ENCODE results near the gene UBE2M. TPM values are rescaled to one million over a fixed set of nuclear protein-coding genes. Genes with fewer than 3 reads are reported as not detected.
"Not testable (repeated sequence)": the region's sequence is repeated elsewhere in the genome, so short reads cannot be mapped to it uniquely, and the experiment has no call there.

Gene UBE2M
- total RNA-seq, 1 donor from 2014 or later, result 57.4 TPM

DNA sequence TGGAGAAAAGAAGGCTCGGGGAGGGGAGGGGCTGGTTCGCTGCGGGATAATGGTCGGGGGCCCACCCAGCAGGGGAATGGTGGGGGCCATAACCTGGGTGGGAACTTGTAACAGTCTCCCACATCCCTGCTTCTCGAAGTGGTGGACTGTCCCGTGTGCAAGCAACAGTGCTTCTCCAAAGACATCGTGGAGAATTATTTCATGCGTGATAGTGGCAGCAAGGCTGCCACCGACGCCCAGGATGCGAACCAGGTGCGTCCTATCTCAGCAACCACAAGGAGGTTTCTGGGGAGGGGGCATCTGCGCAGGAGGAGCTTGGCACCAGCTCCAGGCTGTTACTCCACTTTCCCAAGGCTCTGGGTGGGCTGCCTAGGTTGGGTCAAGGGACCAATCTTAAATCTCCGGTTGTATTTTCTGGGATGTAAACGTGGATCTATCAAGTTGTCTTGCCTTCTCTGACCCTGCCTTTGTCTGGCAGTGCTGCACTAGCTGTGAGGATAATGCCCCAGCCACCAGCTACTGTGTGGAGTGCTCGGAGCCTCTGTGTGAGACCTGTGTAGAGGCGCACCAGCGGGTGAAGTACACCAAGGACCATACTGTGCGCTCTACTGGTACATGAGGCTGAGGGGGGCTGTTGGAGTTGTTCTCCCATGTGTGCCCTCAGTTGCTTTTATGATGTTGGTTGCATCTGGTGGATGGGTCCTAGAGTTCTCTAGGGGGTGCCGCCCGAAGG lies 13.0 kb downstream of the UBE2M start:
- intact Hi-C loops (cut with DNase I), result no loop called here

GRCh38 chr19:58544591-58545285 lies 13.7 kb downstream of the UBE2M start:
- no peak for ATAC-seq
- intact Hi-C loops (cut with DNase I), result no loop called here

More for the DNA sequence above, 13.0 kb downstream of the UBE2M start:
- DNase-seq (ENCODE audit: low spot score) (no peak), ATAC-seq (no peak)

GRCh38 chr19:58543826-58544590 lies 14.4 kb downstream of the UBE2M start, which contains the start of gene TRIM28:
TSS of gene TRIM28 (plus strand) at chr19:58544064. CDS start at chr19:58544758, 694 bp downstream.
- ATAC-seq, result peak; percentile 99
- intact Hi-C loops (cut with DNase I), result no loop called here
- DNase-seq (ENCODE audit: low spot score), result peak; percentile 99

More at GRCh38 chr19:58544591-58545285, 13.7 kb downstream of the UBE2M start:
- no peak for DNase-seq (ENCODE audit: low spot score)

- DNase-seq (ENCODE audit: low spot score); intact Hi-C loops (cut with DNase I); ATAC-seq: not testable (repeated sequence)
Measured at GRCh38 chr19:58542641-58543372, 15.6 kb downstream of the UBE2M start.

GRCh38 chr19:58539169-58539559 lies 19.2 kb downstream of the UBE2M start:
- DNase-seq (ENCODE audit: low spot score); ATAC-seq; intact Hi-C loops (cut with DNase I): not testable (repeated sequence)

- no peak for DNase-seq (ENCODE audit: low spot score)
- intact Hi-C loops (cut with DNase I), result no loop called here
- peak; percentile 46 for ATAC-seq
Measured at GRCh38 chr19:58538257-58539168, 19.9 kb downstream of the UBE2M start.

- DNase-seq (ENCODE audit: low spot score) (no peak), ATAC-seq (no peak)
- intact Hi-C loops (cut with DNase I), result no loop called here
Measured at GRCh38 chr19:58536852-58537798, 21.3 kb downstream of the UBE2M start.

DNA sequence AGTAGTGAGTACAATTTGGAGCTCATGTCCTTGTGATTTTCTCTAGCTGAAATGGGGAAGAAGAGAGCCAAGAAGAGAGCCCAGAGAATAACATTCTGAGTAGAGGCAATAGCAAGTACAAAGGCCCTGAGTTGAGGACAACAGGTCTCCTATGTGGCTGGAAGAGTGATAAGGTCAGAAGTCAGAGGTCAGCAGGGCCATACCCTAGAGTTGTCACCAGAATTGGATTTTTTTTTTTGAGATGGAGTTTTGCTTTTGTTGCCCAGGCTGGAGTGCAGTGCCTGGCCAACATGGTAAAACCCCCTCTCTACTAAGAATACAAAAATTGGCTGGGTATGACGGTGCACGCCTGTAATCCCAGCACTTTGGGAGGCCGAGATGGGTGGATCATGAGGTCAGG lies 22.6 kb downstream of the UBE2M start:
- no peak for DNase-seq (ENCODE audit: low spot score)
- intact Hi-C loops (cut with DNase I), result no loop called here
- no peak for ATAC-seq

DNA sequence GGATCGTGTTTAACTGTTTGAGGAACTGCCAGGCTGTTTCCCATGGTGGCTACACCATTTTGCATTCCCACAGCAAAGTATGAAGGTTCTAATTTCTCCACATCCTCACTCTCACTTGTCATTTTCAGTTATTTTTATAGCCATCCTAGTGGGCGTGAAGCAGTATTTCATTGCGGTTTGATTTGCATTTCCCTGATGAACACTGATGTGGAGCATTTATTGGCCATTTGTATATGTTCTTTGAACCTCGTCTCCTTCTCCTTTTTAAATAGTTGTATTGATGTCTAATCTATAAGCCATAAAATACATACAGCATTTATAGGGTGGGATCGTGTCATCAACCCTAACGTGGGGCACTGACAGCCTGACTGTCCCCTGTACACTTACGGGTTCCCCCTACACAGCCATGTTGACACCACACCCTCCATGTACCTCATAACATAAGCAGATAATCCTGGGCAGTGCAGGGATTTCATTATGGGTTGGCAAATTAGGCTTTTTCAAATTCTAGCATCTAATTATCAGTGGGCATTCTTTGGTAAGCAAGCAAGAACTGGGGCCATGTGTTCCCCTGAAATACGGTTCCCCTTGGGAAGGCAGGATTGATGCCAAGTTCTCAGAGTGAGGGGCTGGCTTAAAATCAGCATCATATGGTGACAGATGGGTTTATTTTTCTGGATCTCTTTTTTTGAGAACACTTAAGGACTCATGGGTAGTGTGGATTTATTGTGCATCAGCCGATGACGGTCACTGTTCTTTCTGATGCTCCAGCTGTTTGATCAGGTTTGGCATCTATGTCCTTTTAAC lies 27.2 kb downstream of the UBE2M start:
- ATAC-seq, result no peak
- no peak for DNase-seq (ENCODE audit: low spot score)
- intact Hi-C loops (cut with DNase I), result no loop called here

- intact Hi-C loops (cut with DNase I), result no loop called here
Measured at GRCh38 chr19:58529405-58529804, 29.0 kb downstream of the UBE2M start.

GRCh38 chr19:58522709-58523108 lies 35.7 kb downstream of the UBE2M start:
- intact Hi-C loops (cut with DNase I), result no loop called here
- ATAC-seq, result no peak
- DNase-seq (ENCODE audit: low spot score), result no peak

More at GRCh38 chr19:58529405-58529804, 29.0 kb downstream of the UBE2M start:
- no peak for ATAC-seq
- no peak for DNase-seq (ENCODE audit: low spot score)

GRCh38 chr19:58521651-58522050 lies 36.8 kb downstream of the UBE2M start:
- DNase-seq (ENCODE audit: low spot score), result no peak
- no peak for ATAC-seq
- intact Hi-C loops (cut with DNase I), result no loop called here

DNA sequence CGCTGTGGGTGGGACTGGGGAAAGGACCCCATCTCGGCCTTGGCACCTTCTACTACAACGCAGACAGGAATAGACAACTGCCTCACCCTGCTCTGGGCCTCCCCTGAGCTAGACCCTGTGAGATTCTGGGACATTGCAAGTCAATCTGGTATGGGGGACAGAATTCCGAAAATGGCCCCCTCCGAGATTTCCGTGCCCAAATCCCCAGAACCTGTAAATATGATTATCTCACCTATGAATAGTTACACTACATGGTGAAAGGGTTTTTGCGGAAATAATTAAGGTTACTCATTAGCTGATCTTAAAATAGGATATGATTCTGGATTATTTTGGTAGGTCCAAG lies 38.2 kb downstream of the UBE2M start:
- DNase-seq (ENCODE audit: low spot score), result no peak
- ATAC-seq, result no peak
- intact Hi-C loops (cut with DNase I), result no loop called here

- intact Hi-C loops (cut with DNase I), result no loop called here
- DNase-seq (ENCODE audit: low spot score), result peak; percentile 94
- ATAC-seq, result peak; percentile 94
Measured at GRCh38 chr19:58519355-58520256, 38.8 kb downstream of the UBE2M start, which contains the start of gene ZBTB45. TSS of gene ZBTB45 (minus strand) at chr19:58519810. CDS start at chr19:58517673, 2,137 bp downstream.

- peak; percentile 60 for ATAC-seq
- intact Hi-C loops (cut with DNase I), result no loop called here
- DNase-seq (ENCODE audit: low spot score), result peak; percentile 76
Measured at GRCh38 chr19:58519087-58519354, 39.4 kb downstream of the UBE2M start.
